GM13977 (cell line): ENCODE results near the gene PAXX.

Experiments
- DNase-seq: peaks from one replicate; pipeline ENCODE4 v3.0.0; 2012; ENCODE audit warnings: low spot score
- in situ Hi-C: fragments of 300-500 bp; cut with MboI; formaldehyde crosslinking; loops from one replicate; pipeline ENCODE4 v1.12.0; 2022; ENCODE audit warnings: low sequenced_read_pairs, low pct_unique_long_range_greater_than_20kb, mixed read lengths, inconsistent platforms; ENCODE audit not compliant: unreplicated experiment
- TF ChIP-seq, protein P1 (sequence below): IDR thresholded peaks from 2 replicates; pipeline ENCODE4 v1.5.1; 2012; ENCODE audit warnings: mild to moderate bottlenecking, control low read depth; ENCODE audit not compliant: insufficient read depth; ENCODE audit errors: extremely low read depth, missing control alignments

The PAXX gene

DNA sequence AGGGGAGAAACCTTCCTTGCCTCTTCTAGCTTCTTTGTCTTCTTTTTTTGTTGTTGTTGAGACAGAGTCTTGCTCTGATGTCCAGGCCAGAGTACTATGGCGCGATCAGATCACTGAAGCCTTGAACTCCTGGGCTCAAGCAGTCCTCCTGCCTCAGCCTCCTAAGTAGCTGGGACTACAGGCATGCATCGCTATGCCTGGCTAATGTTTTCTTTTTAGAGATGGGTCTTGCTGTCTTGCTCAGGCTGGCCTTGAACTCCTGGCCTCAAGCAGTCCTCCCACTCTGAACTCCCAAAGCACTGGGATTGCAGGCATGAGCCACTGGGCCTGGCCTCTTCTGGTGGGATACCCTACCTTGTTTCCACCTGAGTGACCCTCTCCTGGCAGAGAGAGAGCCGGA lies 3.4 kb upstream of the PAXX start:
- TF ChIP-seq, protein P1, sequence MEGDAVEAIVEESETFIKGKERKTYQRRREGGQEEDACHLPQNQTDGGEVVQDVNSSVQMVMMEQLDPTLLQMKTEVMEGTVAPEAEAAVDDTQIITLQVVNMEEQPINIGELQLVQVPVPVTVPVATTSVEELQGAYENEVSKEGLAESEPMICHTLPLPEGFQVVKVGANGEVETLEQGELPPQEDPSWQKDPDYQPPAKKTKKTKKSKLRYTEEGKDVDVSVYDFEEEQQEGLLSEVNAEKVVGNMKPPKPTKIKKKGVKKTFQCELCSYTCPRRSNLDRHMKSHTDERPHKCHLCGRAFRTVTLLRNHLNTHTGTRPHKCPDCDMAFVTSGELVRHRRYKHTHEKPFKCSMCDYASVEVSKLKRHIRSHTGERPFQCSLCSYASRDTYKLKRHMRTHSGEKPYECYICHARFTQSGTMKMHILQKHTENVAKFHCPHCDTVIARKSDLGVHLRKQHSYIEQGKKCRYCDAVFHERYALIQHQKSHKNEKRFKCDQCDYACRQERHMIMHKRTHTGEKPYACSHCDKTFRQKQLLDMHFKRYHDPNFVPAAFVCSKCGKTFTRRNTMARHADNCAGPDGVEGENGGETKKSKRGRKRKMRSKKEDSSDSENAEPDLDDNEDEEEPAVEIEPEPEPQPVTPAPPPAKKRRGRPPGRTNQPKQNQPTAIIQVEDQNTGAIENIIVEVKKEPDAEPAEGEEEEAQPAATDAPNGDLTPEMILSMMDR = no peak
- in situ Hi-C loops = no loop called here
- no peak for DNase-seq

DNA sequence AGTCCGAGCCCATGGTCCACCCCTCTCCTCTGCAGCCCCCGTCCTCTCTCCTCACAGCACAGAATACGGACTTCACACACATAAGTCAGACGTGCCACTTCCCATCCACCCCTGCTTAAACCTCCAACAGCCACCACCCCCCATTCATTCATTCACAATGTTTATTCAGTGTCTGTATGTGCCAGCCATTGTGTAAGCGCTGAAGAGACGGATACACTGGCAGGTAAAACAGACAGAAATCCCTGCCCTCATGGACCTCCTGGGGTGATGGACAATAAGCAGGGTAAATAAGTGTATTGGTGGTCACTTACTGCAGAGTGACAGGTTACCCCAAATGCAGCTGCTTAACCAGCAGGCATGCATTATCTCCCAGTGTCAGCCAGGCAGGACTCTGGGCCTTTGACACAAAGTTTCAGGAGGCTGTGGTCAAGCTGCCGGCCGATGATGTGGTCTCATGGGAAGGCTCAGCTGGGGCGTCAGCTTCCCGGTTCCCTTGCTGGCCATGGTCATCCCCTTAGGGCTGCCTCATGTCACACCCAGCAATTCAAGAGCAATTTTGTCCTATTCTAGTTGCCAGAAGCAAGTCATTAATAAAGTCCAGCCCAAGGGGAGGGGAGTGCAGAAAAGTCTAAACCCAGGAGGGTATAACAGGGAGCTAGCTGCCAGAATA lies 1.8 kb upstream of the PAXX start:
- no peak for DNase-seq
- in situ Hi-C loops = no loop called here
- TF ChIP-seq, protein P1 = no peak

DNA sequence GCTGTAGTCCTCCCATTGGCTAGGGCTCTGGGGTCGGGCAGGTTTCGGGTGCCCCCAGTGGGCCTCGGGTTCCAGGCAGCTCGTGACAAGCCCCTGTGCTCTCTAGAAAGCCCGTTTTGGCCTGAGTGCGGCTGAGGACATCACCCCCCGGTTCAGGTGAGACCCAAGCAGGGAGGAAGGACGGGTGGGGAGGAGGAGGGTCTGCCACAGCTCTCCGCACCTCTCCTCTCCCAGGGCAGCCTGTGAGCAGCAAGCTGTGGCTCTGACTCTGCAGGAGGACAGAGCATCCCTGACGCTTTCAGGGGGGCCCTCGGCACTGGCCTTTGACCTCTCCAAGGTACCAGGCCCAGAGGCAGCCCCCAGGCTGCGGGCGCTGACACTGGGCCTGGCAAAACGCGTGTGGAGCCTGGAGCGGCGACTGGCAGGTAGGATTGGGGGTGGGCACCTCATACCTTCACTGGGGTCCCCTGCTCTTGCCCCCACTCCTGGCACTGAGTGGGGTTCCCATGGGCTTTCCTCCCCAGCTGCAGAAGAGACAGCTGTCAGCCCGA lies 672 bp downstream of the PAXX start:
- DNase-seq = no peak
- in situ Hi-C loops = no loop called here
- TF ChIP-seq, protein P1 = no peak

DNA sequence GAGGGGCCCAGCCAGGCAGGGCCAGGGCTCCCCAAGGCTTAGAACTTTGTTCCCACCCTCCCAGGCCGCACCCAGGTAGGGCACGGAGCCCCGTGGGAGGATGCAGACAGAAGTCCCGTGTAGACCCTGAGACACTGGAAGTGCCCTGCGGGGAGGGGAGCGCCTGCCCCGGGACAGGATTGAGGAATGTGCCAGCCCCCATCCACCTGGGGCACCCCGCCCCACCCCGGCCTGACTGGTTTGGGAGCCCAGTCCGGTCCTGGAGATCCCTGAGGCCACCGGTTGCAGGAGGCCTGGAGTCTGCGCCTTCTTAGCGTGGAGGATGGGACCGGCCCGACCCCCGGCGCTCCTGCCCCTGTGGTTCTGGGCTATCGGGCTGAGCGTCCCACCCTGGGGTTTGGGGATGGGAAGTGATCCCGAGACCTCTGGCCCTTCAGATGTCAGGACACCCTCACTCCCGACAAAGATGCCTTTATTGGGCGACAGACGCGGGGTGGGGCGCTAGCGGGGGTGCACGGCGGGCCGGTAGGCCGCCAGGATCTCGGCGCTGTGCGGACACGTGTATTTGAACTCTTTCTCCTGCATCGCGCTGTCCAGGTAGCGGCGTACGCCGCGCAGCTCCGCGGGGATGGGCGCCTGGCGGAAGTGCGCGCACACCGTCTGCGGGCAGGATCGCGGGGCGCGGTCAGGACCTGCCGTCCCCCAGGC lies 2.1 kb downstream of the PAXX start:
- no peak for DNase-seq
- in situ Hi-C loops = no loop called here
- TF ChIP-seq, protein P1 = no peak

DNA sequence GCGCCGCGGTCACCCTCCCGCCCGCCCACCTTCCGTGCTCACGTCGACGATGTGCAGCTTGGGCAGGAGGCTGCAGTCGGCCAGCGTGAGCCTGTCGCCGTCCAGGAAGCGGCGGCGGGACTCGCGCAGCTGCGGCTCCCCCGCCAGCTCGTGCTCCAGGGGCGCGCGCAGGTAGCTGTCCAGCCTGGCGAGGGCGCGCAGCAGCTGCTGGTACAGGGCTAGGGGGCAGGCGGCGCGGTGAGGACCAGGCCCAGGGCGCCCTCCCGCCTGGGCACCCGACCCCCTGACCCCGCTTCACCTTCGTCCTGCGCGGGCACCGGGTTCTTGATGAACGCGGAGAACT lies 2.6 kb downstream of the PAXX start:
- in situ Hi-C loops = no loop called here
- TF ChIP-seq, protein P1 = no peak
- DNase-seq = no peak

DNA sequence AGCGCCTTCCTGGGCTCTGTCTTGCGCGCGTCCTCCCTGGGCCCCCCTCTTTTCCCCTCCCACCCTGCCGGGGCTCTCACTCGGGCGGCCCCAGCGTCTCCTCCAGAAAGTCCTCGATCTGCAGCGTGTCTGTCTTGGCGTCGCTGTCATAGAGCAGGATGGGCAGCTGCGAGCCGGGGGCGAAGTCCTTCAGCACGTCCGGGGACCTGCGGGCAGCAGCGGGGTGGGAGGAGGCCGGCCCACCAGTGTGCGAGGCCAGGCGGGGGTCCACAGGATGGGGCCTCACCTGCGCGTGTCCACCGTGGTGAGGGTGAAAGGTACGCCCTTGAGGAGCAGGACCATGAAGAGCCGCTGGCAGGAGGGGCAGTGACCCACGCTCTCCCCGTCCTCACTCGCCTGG lies 3.1 kb downstream of the PAXX start:
- in situ Hi-C loops = no loop called here
- TF ChIP-seq, protein P1 = no peak

More for the DNA sequence above, 3.1 kb downstream of the PAXX start:
- DNase-seq = no peak
